K562 (cell line): ENCODE measurements around the gene TMEM234. TPM values are rescaled to one million over a fixed set of nuclear protein-coding genes. Genes with fewer than 3 reads are reported as not detected.

Source experiments
- BHLHE40 ChIP-seq: IDR thresholded peaks from 2 replicates; pipeline ENCODE4 v1.6.1; 2011; ENCODE audit warnings: low read length, improper control_type of control experiment
- BRCA1 ChIP-seq, 2 experiments: fragments of 450-650 bp in 1 of 2; sonication (generic) in 1 of 2; formaldehyde crosslinking in 1 of 2; IDR thresholded peaks; 2 replicates each; pipeline versions ENCODE4 v1.5.0 to v1.6.1; 2017 to 2020; ENCODE audit warnings: mild to moderate bottlenecking in 1 of 2, missing genetic modification reagents in 1 of 2
- CHCHD3 ChIP-seq: fragments of 250-450 bp; sonication (Bioruptor Pico); IDR thresholded peaks from 2 replicates; pipeline ENCODE4 v2.1.2; 2022; ENCODE audit warnings: mild to moderate bottlenecking
- CHD1 ChIP-seq: fragments of 200-600 bp; sonication (generic); IDR thresholded peaks from one replicate; pipeline ENCODE4 v1.6.1; 2012; ENCODE audit warnings: mild to moderate bottlenecking, moderate library complexity, low read length, inconsistent platforms
- CREM ChIP-seq: IDR thresholded peaks from 2 replicates; pipeline ENCODE4 v1.6.1; 2014; ENCODE audit warnings: antibody characterized with exemption, low read depth
- ERF ChIP-seq: fragments of 450-650 bp; formaldehyde crosslinking; IDR thresholded peaks from 2 replicates; pipeline ENCODE4 v1.4.0; 2020; ENCODE audit warnings: mild to moderate bottlenecking, mixed read lengths
- HNRNPL ChIP-seq: fragments of 200-400 bp; formaldehyde crosslinking; IDR thresholded peaks from 2 replicates; pipeline ENCODE4 v1.6.1; 2017; ENCODE audit warnings: low read depth, mild to moderate bottlenecking, low read length
- MAX ChIP-seq: sonication (generic); formaldehyde crosslinking; IDR thresholded peaks from 2 replicates; pipeline ENCODE4 v1.9.0; 2022; ENCODE audit warnings: mild to moderate bottlenecking, missing genetic modification reagents
- PBX2 ChIP-seq, 2 experiments: IDR thresholded peaks in 1 of 2; conservative IDR thresholded peaks in 1 of 2; 2 replicates each; pipeline ENCODE4 v1.6.1; 2016; ENCODE audit warnings: low read depth in 2 of 2, mild to moderate bottlenecking in 1 of 2, missing compliant biosample characterization in 1 of 2, missing genetic modification characterization in 1 of 2, moderate library complexity in 1 of 2
- RNF219 ChIP-seq: fragments of 250-450 bp; sonication (Bioruptor Pico); IDR thresholded peaks from 2 replicates; pipeline ENCODE4 v1.5.0; 2022; ENCODE audit warnings: mild to moderate bottlenecking
- SIX5 ChIP-seq, 2 experiments: IDR thresholded peaks; 2 replicates each; pipeline ENCODE4 v1.6.1; 2011; ENCODE audit warnings: low read length in 2 of 2, borderline replicate concordance in 1 of 2, low read depth in 1 of 2, mild to moderate bottlenecking in 1 of 2, moderate library complexity in 1 of 2; ENCODE audit not compliant: insufficient read depth in 1 of 2
- TFE3 ChIP-seq: fragments of 450-650 bp; formaldehyde crosslinking; IDR thresholded peaks from 2 replicates; pipeline ENCODE4 v1.4.0; 2020; ENCODE audit warnings: mild to moderate bottlenecking, mixed read lengths
- ZHX1 ChIP-seq: fragments of 150-350 bp; conservative IDR thresholded peaks from 2 replicates; pipeline ENCODE4 v1.6.1; 2014; ENCODE audit warnings: low read length
- ZNF511 ChIP-seq: sonication (generic); formaldehyde crosslinking; IDR thresholded peaks from 2 replicates; pipeline ENCODE4 v1.8.0; 2022; ENCODE audit warnings: mild to moderate bottlenecking, missing genetic modification reagents
- polyA plus RNA-seq, 8 experiments: library from polyadenylated mRNA; depleted of rRNA in 4 of 8; stranded (reverse) in 5 of 8; unstranded in 3 of 8; fragments of >200 nt; fragmentation: Nextera tagmentation in 2 of 8; fragmentation: Illumina TruSeq in 1 of 8; extraction: Ambion mirVana in 2 of 8; extraction: Trizol in 1 of 8; gene quantifications; 2 replicates each; pipeline versions ENCODE4 v1.2.1 to v1.2.3, GENCODE V29; 2011 to 2014; ENCODE audit warnings: inconsistent platforms in 1 of 8, missing spikeins in 1 of 8
- total RNA-seq, 7 experiments: library from RNA; depleted of rRNA in 6 of 7; stranded (reverse); fragments of >200 nt in 6 of 7; fragmentation: Illumina TruSeq in 2 of 7; extraction: Trizol in 2 of 7; gene quantifications; 2 replicates each; pipeline versions ENCODE4 v1.2.1 to v1.2.3, GENCODE V29; 2011 to 2021; ENCODE audit warnings: low replicate concordance in 1 of 7

TMEM234 gene
- total and polyA plus RNA-seq, 9 of the 15 experiments (the other 6 are each of a cell fraction or from before 2014, with no cell fraction given): 5.0 to 12.9 (median 7.6) TPM

GRCh38 chr1:32198237-32199042 is 23.7 kb downstream of the TMEM234 start (continued):
- TF ChIP-seq ZNF511 (CRISPR knock-in tag) (no peak), ZHX1 (no peak), CHCHD3 (no peak), TFE3 (CRISPR knock-in tag) (no peak), BRCA1 (IDR thresholded peaks at IDR 0.05) (no peak), BRCA1 (CRISPR knock-in tag; IDR thresholded peaks at IDR 0.05) (no peak), MAX (peak; percentile 22; the same call in 1 of the 2 replicates), BHLHE40 (no peak), ERF (no peak), CREM (no peak), HNRNPL (no peak), PBX2 (CRISPR knock-in tag; IDR thresholded peaks at IDR 0.05; ENCODE audit: low read depth) (no peak), PBX2 (tag; conservative IDR thresholded peaks at IDR 0.05; ENCODE audit: low read depth) (no peak), RNF219 (CRISPR knock-in tag) (no peak), SIX5 (IDR thresholded peaks at IDR 0.05; ENCODE audit: borderline replicate concordance in 1 of 2, insufficient read depth in 1 of 2, low read depth in 1 of 2, low read length in 2 of 2) (no peak), CHD1 (no peak)
